ENCODE measurements around the gene B3GALNT1.

DNA sequence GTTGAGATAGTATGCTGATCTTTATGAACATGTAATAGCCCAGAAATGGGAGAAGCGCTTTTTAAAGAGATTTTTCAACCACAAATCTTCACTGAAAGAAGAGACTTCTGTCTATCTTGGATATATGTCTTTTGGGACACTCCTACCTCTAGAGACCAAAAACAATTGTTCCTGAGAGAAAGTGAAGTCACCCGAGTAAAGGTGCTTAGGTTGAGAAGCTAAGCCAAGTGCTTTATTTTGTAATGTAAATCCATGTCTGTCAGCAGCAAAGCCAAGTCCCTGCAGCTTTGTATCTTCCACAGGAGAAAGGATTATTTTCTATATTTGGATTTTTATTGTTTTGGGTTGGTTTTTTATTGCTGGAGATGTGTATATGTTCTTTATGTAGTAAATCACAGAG, 32.1 kb upstream of the B3GALNT1 start:
- TF ChIP-seq, protein P1, sequence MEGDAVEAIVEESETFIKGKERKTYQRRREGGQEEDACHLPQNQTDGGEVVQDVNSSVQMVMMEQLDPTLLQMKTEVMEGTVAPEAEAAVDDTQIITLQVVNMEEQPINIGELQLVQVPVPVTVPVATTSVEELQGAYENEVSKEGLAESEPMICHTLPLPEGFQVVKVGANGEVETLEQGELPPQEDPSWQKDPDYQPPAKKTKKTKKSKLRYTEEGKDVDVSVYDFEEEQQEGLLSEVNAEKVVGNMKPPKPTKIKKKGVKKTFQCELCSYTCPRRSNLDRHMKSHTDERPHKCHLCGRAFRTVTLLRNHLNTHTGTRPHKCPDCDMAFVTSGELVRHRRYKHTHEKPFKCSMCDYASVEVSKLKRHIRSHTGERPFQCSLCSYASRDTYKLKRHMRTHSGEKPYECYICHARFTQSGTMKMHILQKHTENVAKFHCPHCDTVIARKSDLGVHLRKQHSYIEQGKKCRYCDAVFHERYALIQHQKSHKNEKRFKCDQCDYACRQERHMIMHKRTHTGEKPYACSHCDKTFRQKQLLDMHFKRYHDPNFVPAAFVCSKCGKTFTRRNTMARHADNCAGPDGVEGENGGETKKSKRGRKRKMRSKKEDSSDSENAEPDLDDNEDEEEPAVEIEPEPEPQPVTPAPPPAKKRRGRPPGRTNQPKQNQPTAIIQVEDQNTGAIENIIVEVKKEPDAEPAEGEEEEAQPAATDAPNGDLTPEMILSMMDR (IDR thresholded peaks at IDR 0.05; ENCODE audit: poor library complexity): no peak
- no peak for TF ChIP-seq EZH2 (IDR thresholded peaks at IDR 0.05; ENCODE audit: borderline replicate concordance)
- TF ChIP-seq EZH2phosphoT487 (IDR thresholded peaks at IDR 0.05; ENCODE audit: low read depth, severe bottlenecking, unreplicated experiment): no peak

Data from hepatocyte (in vitro differentiated cells).